Measurements from ENCODE around the gene LRFN4.

Gene LRFN4

GRCh38 chr11:66874232-66874631 lies 17.4 kb downstream of the LRFN4 start:
- DNase-seq, result no peak

GRCh38 chr11:66875378-66875777 lies 18.5 kb downstream of the LRFN4 start:
- DNase-seq, result no peak

DNA sequence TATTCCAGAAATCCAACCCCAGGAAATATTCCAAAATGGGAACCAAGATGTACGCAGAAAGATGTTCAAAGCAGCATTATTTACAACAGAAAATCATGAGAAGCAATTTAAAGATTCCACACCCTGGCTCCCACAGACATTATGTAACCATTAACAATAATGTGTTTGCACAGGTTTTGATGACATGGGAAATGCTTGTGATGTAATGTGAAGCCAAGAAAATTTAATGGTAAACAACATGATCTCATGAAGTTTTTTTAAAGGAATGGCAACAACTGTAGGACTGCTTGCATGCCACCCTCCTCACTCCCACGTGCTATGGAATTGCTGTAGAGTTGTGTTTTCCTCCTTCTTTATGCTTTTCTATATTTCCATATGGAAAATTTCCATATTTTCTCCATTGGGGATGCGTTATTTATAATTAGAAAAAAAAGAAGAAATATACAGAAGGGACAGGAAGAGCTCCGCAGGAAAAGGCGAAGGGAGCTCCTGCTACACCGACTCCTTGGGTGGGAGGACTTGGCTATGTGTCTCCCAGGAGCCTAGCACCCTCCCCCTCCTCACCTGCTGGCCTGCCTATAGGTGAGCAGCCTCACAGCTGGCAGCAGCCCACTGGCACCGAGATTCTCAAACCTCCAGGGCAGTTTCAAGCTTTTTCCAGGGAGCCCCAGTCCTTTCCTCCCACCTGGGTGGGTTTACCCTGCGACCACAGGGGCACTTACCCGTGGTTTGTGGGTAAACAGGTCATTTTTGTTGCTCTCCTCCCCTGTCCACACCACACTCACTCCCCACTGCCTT lies 20.9 kb downstream of the LRFN4 start:
- no peak for DNase-seq

- DNase-seq, result no peak
Observed at GRCh38 chr11:66878474-66878873, 21.6 kb downstream of the LRFN4 start.

DNA sequence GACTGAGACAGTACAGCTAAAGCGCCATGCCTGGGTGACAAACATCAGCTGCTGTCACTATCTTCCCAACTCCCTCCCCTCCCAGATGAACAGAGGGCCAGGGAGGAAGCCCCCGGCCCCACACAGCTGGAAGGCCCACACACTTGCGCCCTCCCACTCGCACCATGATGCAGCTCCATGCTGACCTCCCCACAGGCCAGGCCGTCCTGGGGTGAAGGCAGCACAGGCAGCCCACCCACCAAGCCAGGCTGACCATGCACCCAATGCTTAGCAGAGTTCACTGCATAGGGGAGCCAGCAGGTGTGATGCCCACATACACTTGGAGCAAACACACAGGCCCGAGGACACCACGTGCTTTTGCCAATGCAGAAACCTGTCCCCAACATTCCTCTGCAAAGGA lies 22.1 kb downstream of the LRFN4 start:
- DNase-seq, result no peak

GRCh38 chr11:66879583-66879982 lies 22.7 kb downstream of the LRFN4 start:
- no peak for DNase-seq

GRCh38 chr11:66879999-66880398 lies 23.1 kb downstream of the LRFN4 start:
- no peak for DNase-seq

GRCh38 chr11:66880496-66881450 lies 23.9 kb downstream of the LRFN4 start:
- peak; percentile 91 for DNase-seq

DNA sequence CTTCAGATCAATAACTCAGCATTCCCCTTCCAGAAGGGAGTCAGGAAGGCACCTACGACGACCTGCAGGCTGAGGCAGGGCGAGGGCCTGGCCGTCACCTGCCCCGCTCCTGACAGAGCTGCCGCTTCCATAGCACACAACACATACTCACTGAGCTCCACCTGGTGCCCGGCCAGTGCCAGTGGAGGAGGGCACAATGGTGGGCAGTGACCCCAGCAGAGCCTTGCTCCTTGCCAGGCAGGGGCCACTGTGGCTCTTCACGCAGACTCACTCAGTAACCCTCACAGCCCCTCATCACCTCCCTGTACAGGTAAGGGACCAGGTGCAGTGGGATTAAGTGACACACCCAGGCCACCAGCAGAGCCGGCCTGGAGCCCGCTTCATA lies 24.6 kb downstream of the LRFN4 start:
- no peak for DNase-seq

GRCh38 chr11:66881927-66882452 lies 25.1 kb downstream of the LRFN4 start:
- DNase-seq, result no peak

- DNase-seq, result peak; percentile 78
Observed at GRCh38 chr11:66882561-66883015, 25.7 kb downstream of the LRFN4 start.

DNA sequence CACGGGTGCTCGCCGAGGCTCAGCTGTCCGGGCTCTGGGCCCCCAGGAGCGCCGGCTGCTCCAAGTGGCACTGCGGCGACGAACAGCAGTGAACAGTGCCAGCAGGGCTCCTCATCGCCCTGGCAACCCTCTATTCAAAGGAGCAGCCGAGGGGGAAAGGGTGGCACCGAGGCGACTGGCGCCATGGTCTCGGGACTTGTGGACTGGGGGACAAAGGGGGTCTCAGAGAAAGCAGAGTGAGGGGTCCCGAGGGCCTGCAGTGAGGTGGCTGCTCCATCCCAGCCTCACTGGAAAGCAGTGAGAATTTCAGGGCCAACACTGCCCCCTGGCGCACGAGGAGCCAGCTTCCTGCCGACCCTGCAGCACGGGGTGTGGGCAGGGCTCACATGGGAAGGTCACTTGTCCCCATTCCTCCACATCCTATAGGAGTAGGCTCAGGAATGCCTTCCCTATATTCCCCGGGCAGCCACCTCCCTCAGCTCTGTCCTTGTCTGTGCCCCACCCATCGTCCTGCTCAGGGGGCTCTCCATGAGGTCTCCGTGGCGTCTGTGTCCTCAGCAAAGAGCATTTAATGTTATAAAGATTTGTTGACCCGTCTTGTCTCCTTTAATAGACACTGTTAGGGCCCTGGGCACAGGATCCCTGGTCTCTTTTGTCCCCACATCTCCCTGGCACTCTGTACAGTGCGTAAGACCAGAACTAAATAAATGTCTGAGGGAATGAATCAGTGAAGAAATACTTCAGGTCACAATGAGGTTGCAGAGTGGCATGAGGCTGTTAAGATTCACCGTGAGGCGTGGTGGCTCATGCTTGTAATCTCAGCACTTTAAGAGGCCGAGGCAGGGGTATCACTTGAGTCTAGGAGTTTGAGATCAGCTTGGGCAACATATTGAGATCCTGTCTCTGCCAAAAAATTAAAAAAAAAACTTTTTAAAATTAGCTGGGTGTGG lies 26.4 kb downstream of the LRFN4 start:
- peak; percentile 78 for DNase-seq

DNA sequence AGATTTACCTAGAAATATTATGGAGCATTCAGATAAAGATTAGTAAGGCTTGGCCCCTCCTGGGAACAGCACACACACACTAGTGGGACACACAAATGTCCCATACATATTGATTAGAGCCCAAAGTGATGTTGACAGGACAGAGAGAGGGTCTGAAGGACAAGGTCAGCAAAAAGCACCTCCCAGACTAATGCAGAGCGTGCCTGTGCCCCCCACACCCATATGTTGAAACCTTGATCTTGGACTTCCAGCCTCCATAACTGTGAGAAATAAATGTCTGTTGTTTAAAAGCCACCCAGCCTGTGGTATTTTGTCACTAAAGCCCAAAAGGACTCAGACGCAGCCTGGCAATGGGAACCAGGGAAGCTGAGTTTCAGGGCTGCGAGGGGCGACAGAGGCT lies 27.6 kb downstream of the LRFN4 start:
- no peak for DNase-seq

- DNase-seq, result no peak
Observed at GRCh38 chr11:66885469-66885868, 28.6 kb downstream of the LRFN4 start.

GRCh38 chr11:66885950-66886440 lies 29.1 kb downstream of the LRFN4 start:
- no peak for DNase-seq

GRCh38 chr11:66886671-66887221 lies 29.9 kb downstream of the LRFN4 start:
- DNase-seq, result no peak

GRCh38 chr11:66887526-66887925 lies 30.7 kb downstream of the LRFN4 start:
- no peak for DNase-seq

GRCh38 chr11:66888282-66888681 lies 31.4 kb downstream of the LRFN4 start:
- no peak for DNase-seq

DNA sequence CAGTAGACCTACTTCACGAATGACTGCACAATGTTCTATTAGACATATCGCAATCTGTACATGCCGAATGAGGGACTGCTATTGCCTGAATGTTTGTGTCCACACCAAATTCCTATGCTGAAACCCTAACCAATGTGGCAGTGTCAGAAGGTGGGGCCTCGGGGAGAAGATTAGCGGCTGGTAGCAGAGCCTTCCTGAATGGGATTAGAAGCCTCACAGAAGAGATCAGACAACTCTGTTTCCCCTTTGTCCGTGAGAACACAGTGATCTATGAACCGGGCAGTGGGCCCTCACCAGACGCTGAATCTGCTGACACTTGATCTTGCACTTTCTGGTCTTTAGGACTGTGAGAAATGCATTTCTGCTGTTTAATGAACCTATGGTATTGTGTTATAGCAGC lies 33.1 kb downstream of the LRFN4 start:
- DNase-seq, result no peak

- DNase-seq, result no peak
Observed at GRCh38 chr11:66891851-66892660, 35.2 kb downstream of the LRFN4 start.

DNA sequence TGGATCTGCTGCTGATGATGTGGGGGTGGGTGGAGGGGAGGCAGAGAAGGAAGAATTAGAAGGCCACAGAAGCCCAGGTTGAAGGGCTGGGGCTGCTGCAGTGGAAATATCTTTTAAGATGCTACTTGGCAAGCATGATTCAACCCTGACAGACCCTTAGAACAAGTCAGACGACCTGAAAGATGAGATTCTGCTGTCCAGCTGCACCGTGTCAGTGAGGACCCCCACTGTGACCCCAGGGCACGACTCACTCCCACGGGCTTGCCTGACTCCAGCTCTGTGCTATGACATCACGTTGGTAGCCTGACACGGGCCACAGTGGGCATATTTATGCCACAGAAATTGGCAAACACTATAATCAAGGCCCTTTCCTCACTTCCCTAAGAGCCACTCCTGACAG lies 36.0 kb downstream of the LRFN4 start:
- no peak for DNase-seq
